GM21576 (cell line): Measurements from ENCODE around the gene CSTF2.
A peak's percentile ranks its signal among the peaks of the same experiment; 100 is the strongest.
"Not testable (repeated sequence)": the region's sequence is repeated elsewhere in the genome, so short reads cannot be mapped to it uniquely, and the experiment has no call there.

Experiments
- ATAC-seq: cut with Tn5 transposase; IDR thresholded peaks from one replicate; pipeline ENCODE4 v1.9.1; 2021; ENCODE audit warnings: mild to moderate bottlenecking, moderate library complexity; ENCODE audit not compliant: unreplicated experiment

Gene CSTF2, protein sequence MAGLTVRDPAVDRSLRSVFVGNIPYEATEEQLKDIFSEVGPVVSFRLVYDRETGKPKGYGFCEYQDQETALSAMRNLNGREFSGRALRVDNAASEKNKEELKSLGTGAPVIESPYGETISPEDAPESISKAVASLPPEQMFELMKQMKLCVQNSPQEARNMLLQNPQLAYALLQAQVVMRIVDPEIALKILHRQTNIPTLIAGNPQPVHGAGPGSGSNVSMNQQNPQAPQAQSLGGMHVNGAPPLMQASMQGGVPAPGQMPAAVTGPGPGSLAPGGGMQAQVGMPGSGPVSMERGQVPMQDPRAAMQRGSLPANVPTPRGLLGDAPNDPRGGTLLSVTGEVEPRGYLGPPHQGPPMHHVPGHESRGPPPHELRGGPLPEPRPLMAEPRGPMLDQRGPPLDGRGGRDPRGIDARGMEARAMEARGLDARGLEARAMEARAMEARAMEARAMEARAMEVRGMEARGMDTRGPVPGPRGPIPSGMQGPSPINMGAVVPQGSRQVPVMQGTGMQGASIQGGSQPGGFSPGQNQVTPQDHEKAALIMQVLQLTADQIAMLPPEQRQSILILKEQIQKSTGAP

GRCh38 chrX:100819837-100820666, at the start of gene CSTF2:
Gene CSTF2 (plus strand): TSS chrX:100820391. CDS start chrX:100820417, 26 bp downstream.
- ATAC-seq = peak; percentile 99

- ATAC-seq = not testable (repeated sequence)
Measured at GRCh38 chrX:100796371-100796770, 23.8 kb upstream of the CSTF2 start.

DNA sequence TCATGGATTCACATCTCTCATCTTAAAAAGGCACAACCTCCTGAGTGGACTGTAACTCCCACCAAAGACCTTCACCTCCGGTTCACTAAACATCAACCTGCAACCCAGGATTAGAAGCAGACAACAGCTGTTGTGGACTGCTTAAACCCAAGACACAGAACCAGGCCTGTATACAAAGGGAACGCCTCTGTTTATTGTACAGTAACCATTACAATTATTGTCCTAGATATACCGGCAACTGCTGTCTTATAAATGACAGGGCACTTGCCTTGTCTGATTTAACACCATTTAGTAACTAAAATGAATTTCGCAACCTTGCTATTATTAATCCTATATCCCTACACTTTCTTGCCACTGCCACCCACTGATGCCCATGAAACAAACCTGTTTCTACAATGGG, 22.8 kb upstream of the CSTF2 start:
- no peak for ATAC-seq

DNA sequence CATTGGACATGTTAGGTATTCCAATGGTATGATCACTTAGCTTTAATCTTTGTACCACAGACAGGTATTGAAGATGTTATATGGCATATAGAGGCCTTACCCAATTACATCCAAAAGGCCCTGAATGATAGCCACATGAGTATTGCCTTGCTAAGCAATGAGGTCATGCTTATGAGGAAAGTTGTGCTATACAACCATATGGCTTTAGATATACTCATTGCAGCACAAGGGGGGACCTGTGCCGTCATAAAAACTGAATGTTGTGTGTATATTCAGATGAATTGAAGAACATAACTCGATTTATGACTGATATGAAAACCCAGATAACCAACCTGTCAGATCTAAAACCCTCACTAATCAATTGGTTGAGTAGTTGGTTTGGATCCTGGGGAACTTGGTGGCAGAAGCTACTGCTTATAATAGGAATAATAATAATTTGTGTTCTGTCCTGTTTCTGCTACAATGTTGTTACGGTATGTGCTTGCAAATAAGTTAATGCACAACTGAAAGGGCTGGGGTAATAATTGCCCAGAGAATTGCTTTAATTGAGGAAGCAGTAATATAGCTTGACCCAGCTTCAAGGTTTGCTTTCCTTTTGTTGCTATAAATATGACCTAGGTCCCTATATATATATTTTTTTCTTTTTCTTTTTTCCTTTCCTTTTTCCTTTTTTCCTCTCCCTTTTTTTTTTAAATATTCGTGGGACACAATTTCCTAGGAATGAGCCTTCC, 21.5 kb upstream of the CSTF2 start:
- no peak for ATAC-seq

GRCh38 chrX:100802843-100803242, 17.3 kb upstream of the CSTF2 start:
- ATAC-seq = no peak

DNA sequence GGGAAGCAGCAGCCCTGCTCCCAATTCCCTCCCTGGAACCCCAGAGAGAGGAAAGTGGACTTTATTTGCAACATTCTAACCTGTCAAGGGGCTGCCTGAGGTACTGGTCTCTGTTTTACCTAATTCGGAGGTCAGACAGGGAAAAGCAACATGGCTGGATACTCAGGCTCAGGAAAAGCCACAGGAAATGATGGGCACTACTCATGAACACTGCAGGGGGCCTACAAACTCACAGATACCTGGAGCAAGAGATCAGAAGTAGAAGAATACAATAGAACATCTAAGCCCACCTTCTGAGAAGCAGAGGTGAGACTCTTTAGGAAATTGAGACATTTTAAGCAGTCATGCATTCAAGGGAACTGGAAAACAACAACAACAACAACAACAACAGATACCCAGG, 15.4 kb upstream of the CSTF2 start:
- no peak for ATAC-seq

- not testable (repeated sequence) for ATAC-seq
Measured at GRCh38 chrX:100808265-100808664, 11.9 kb upstream of the CSTF2 start.

DNA sequence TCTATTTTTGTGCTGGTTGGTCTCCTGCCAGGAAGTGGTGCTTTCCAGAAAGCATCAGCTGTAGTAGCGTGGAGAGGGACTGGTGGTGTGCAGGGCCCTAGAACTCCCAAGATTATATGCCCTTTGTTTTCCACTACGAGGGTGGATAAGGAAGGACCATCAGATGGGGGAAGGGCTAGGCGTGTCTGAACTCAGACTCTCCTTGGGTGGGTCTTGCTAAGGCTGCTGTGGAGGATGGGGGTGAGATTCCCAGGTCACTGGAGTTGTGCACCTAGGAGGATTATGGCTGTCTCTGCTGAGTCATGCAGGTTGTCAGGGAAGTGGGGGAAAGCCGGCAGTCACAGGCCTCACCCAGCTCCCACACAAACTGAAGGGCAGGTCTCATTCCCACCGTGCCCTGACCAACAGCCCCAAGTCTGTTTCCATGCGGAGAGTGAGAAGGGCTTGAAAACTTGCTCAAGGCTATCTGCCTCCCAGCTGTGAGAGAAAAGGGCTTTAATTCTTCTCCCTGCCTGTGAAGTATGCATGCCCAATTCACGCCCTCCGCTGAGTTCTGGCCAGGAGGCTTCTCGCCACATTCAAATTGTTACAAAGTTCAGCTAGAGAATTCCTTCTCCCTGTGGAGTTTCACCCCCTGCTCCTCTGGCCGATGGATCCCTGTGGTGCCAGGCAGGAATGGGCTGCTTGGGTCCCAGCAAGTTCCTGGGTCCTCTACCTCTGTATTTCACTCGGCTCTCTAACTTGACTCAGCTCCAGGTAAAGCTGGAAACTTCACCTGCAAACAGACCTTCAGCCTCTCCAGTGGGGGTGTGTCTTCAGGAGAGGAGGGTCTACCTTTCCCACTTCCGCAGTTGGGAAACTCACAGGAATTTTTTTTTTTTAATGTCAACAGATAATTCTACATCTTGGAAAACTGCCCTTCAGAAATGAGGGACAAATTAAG, 7.7 kb upstream of the CSTF2 start:
- no peak for ATAC-seq

DNA sequence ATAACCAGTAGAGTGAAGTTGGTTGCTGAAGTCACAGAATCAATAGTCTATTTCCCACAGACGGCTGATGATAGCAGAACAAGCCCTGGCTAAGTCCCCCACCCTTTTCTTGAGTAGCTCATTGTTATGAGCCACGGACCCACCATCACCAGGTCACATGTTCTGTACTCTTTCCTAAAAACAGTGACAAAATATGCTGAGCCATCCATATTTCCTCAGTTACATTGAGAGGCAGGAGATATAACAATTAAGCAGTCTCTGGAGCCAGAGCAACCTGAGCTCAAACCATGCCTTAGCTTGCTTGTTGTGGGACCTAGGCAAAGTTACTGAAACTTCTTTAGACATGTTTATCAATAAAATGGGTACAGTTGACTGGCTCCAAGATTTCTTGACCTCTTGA, 2.9 kb upstream of the CSTF2 start:
- ATAC-seq = no peak

GRCh38 chrX:100819534-100819836, 706 bp upstream of the CSTF2 start:
- ATAC-seq = no peak

- peak; percentile 76 for ATAC-seq
Measured at GRCh38 chrX:100829730-100830129, 9.5 kb downstream of the CSTF2 start.

DNA sequence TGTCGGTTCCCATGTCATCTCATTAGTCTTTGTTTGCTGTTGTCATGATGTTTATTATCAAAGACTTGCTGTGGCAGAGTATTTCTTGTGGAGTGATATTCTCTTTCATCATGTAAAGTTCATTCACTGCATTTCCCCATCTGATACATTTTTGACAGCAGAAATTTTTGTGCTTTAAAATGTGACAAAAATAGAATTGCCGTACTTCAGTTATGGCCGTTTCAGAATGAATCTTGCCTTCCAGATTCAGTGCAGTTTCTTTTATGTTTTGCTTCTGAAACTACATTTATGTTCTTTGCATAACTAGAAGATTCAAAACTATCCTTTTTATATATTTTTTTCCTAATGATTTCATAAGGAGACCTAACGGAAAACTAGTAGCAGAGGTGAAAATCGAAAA, 10.0 kb downstream of the CSTF2 start:
- peak; percentile 27 for ATAC-seq

- ATAC-seq = peak; percentile 35
Measured at GRCh38 chrX:100830547-100830946, 10.4 kb downstream of the CSTF2 start.

- no peak for ATAC-seq
Measured at GRCh38 chrX:100831219-100831946, 11.2 kb downstream of the CSTF2 start.

DNA sequence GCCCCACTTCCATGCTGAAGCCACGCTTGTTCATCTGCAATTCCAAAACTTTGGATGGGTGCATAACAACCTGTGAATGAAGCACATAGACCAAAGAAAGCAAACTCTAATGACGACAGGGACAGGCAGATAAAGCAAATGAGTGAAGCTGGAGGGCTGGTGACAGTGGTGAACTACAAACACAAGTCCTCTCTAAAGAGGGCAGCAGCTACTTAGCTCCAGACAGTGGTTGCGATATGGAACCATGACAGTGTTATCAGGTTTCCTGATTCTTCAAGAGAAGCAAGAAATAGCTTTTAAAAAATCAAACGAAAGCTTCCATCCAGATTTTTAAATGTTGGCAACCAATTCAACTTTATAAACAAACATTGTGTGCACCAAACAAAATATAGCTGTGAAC, 30.1 kb downstream of the CSTF2 start:
- no peak for ATAC-seq

DNA sequence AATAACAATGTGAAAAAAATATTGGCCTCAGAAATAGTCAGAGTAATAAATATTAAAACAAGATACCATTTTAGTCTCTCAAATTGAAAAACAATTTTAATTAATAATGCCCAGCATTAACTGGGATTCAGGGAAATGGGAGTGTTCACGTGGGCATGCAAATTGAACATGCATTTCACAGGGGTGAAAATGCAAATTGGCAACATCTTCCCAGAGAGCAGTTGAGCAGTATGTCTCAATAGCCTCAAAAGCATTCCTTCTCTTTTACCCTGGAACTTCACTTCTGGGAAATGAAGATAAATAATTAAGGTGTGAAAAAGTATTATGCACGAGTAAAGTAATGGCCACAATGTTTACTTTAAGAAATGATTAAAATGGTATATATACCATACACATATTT, 32.6 kb downstream of the CSTF2 start:
- ATAC-seq = no peak

- ATAC-seq = no peak
Measured at GRCh38 chrX:100863326-100863864, 43.2 kb downstream of the CSTF2 start.

DNA sequence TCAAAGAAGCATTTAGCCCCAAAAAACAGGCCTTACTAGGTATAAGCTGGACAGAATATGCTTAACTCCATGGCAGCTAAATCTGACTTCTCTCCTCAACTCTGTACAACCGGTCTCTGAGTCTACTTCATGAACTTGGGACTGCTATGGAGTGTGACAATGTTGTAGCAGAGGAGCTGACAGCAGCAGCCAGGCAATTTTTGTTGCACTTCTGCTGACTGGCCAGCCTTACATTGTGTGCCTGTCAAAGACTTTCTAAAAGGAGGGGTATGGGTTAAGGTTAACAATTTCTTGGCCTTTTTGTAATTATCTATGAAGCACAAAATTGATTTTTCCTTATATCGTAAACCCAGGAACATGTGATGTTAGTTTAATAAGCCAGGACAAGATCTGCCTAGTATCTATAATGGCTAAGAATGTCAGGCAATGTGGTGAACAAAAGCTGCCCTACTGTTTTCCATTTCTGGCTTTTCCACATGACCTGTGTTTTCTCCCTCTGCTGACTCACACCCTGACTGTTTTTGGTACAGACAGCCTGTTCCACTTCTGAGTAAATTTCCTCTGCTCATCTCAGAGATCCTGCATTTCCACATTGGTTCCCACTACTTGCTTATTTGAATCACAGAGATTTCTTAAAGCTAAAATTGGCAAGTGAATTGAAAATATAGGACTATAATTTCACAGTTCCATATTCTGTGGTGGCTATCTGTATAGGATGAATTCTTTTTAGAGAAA, 44.6 kb downstream of the CSTF2 start:
- no peak for ATAC-seq
